ENCODE data around the gene FANCC. TPM values are rescaled to one million over a fixed set of nuclear protein-coding genes. Genes with fewer than 3 reads are reported as not detected.

The FANCC gene
- total RNA-seq, 6 experiments from 2014 or later = 4.7 to 7.1 (median 5.7) TPM

DNA sequence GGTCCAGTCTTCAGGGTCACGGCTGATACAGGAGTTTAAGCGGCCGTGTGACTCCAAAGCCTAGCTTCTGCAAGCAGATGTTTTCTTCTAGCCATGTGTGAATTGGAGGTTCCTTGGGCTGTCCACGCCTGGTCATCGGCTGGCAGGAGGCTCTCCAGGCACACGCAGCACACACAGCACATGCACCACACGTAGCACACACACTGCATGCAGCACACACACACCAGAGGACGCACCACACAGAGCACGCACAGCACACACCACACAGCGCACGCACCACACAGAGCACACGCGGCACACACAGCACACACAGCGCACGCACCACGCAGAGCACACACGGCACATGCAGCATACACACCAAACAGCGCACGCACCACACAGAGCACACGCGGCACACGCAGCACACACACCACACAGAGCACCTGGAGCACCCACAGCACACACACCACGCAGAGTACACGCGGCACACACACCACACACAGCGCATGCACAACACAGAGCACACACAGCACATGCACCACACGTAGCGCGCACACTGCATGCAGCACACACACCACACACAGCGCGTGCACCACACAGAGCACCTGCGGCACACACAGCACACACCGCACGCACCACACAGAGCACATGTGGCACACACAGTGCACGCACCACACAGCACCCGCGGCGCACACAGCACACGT is 234.3 kb downstream of the FANCC start:
- Mint-ChIP-seq H3K27me3 (ENCODE audit: insufficient read depth) (no peaks in the 10 kb centered on the region; the same call in none of the 2 replicates), H3K36me3 (ENCODE audit: low read depth) (peaks cover 55% of the 10 kb centered on the region), H3K4me3 (no peak overlapping the region; the same call in 1 of the 2 replicates), H3K9me3 (no peaks in the 10 kb centered on the region), H3K27ac (peak overlapping the region; percentile 38; the same call in 1 of the 2 replicates), H3K4me1 (ENCODE audit: low read depth) (peaks cover under 1% of the 10 kb centered on the region; the same call in 1 of the 2 replicates)
- no peak for DNase-seq
- TF ChIP-seq, protein P1, sequence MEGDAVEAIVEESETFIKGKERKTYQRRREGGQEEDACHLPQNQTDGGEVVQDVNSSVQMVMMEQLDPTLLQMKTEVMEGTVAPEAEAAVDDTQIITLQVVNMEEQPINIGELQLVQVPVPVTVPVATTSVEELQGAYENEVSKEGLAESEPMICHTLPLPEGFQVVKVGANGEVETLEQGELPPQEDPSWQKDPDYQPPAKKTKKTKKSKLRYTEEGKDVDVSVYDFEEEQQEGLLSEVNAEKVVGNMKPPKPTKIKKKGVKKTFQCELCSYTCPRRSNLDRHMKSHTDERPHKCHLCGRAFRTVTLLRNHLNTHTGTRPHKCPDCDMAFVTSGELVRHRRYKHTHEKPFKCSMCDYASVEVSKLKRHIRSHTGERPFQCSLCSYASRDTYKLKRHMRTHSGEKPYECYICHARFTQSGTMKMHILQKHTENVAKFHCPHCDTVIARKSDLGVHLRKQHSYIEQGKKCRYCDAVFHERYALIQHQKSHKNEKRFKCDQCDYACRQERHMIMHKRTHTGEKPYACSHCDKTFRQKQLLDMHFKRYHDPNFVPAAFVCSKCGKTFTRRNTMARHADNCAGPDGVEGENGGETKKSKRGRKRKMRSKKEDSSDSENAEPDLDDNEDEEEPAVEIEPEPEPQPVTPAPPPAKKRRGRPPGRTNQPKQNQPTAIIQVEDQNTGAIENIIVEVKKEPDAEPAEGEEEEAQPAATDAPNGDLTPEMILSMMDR (IDR thresholded peaks at IDR 0.05) = no peak

DNA sequence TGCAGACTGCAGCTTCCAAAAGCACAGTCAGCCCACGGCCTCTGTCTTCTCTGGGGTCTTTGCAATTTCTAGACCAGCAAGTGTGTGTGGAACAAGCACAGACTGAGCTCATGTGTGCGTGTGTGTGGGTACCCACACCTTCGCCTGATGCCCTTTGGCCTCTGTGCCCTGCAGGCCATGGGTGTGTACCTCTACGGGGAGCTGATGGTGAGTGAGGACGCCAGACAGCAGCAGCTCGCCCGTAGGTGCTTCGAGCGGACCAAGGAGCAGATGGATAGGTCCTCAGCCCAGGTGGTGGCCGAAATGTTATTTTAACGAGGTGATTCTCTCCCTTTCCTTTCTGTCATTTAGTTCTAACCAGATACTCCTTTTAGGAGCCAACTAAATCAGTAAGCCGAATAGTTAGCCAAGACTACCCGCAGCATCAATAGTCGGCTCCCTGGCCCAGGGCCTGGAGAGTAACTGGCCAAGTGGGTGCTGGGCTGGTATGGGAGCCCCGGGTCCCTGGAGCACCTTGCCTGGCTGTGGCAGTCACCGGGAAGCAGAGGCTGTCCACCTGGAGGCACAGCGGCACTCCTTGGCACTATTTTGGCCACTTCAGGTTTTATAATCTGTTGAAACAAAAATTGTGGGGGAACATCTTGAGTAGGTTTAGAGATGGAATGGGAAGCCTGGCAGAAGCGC is 235.0 kb downstream of the FANCC start:
- no peak overlapping the region for H3K27ac Mint-ChIP-seq
- H3K9me3 Mint-ChIP-seq = no peaks in the 10 kb centered on the region
- DNase-seq = no peak
- no peak overlapping the region for H3K4me3 Mint-ChIP-seq
- H3K27me3 Mint-ChIP-seq (ENCODE audit: insufficient read depth) = no peaks in the 10 kb centered on the region; the same call in none of the 2 replicates
- no peaks in the 10 kb centered on the region; the same call in 1 of the 2 replicates for H3K4me1 Mint-ChIP-seq (ENCODE audit: low read depth)
- H3K36me3 Mint-ChIP-seq (ENCODE audit: low read depth) = peaks cover 49% of the 10 kb centered on the region
- TF ChIP-seq, protein P1 (IDR thresholded peaks at IDR 0.05) = no peak

DNA sequence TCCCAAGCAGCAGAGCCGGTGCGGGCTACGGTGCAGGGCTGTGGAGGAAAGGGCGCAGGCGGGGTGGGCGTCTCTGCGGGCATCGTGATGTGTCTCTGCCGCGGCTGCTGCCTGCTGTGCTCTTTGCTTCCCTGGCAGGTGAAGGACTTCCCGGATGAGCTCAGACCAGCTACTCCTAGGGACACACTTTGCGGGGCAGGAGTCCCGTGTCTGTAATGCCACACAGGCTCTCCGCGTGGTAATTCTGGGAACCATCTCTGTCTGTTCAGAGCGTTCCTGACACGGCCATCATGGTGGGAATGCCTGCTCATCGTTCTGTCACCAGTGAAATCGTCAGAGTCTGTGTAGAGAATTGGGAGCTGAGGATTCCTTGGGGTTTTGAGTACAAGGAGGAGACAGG is 235.5 kb downstream of the FANCC start:
- DNase-seq = no peak
- Mint-ChIP-seq H3K4me1 (ENCODE audit: low read depth) (no peaks in the 10 kb centered on the region; the same call in 1 of the 2 replicates), H3K27me3 (ENCODE audit: insufficient read depth) (no peaks in the 10 kb centered on the region; the same call in none of the 2 replicates), H3K4me3 (no peak overlapping the region), H3K9me3 (no peaks in the 10 kb centered on the region), H3K27ac (no peak overlapping the region), H3K36me3 (ENCODE audit: low read depth) (peaks cover 47% of the 10 kb centered on the region)
- TF ChIP-seq, protein P1 (IDR thresholded peaks at IDR 0.05) = no peak

DNA sequence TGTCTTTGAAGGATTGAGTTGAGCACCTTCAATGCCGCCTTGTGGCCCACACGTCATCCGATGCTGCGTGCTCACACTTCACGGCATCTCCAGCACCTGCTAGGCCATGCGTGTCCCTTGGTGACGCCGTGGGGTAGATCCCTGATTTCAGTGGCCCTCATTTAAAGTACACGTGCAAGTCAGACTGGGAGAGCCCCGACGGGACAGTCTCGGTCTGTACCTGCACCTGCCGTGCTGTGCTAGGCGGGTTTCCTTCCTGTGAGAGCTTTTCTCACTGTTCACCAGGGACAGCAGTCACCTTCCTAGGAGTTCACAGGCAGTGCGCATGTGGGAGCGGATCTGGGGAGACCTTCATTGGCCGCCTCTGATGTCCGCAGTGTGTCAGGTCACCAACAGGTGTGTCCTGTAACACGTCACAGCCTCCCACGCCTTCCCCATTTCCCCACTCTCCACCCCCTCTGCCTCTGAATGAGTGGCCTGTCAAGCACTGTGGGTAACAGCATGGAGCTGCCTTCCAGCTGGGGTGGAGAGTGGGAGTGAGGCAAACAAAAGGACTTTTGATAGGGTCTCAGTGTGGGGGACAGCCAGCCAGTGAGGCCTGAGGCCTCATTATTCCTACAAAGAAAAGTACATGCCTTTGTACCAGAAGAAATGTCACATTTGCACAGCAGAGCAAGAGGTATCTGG is 236.4 kb downstream of the FANCC start:
- TF ChIP-seq, protein P1 (IDR thresholded peaks at IDR 0.05) = no peak
- Mint-ChIP-seq H3K27me3 (ENCODE audit: insufficient read depth) (peaks cover 2% of the 10 kb centered on the region), H3K27ac (peak overlapping the region; percentile 67; the same call in 1 of the 2 replicates), H3K9me3 (no peaks in the 10 kb centered on the region), H3K4me1 (ENCODE audit: low read depth) (no peaks in the 10 kb centered on the region; the same call in 1 of the 2 replicates), H3K4me3 (no peak overlapping the region), H3K36me3 (ENCODE audit: low read depth) (peaks cover 41% of the 10 kb centered on the region)
- no peak for DNase-seq

DNA sequence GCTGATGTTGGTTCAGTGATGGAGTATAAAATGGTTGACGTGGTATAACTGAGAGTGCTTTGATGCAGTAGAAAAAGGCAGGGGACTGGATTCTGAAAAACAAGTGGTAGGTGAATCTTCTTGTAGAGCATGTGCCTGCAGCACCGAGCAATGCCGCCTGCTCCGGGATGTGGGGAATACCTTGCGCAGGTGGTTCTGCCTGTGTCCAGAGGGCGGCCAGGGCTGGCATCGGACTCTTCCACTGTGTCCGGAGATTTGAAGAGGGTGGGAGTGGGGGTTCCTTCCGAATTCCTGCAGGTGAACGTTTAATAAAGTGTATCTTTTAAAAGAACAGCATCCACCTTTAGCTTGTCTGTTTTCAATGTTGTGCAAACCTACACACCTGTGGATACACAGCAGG is 238.0 kb downstream of the FANCC start:
- Mint-ChIP-seq H3K36me3 (ENCODE audit: low read depth) (peaks cover 36% of the 10 kb centered on the region), H3K27me3 (ENCODE audit: insufficient read depth) (peaks cover 2% of the 10 kb centered on the region), H3K4me1 (ENCODE audit: low read depth) (no peaks in the 10 kb centered on the region; the same call in 1 of the 2 replicates), H3K4me3 (no peak overlapping the region), H3K9me3 (no peaks in the 10 kb centered on the region), H3K27ac (no peak overlapping the region)
- no peak for DNase-seq
- TF ChIP-seq, protein P1 (IDR thresholded peaks at IDR 0.05) = no peak

Data from HFFc6 (cell line).